Activated CD8-positive, alpha-beta memory T cell treated with anti-CD3 and anti-CD28 coated beads, Interleukin-2, amount 50 U/mL, for 1 hour (primary cell): Measurements from ENCODE around the gene SENP5.

Source experiments
- DNase-seq: peaks from one replicate; pipeline ENCODE4 v3.0.0-alpha.2; 2020; ENCODE audit errors: extremely low read depth

SENP5 gene

GRCh38 chr3:196967412-196968232, 99.9 kb downstream of the SENP5 start:
- DNase-seq: no peak

GRCh38 chr3:196968233-196969133, 100.8 kb downstream of the SENP5 start, which contains the start of gene PIGZ:
Gene PIGZ, minus strand, starts transcription at chr3:196968833. Its CDS starts 16,802 bp downstream, at chr3:196952031.
- no peak for DNase-seq

- DNase-seq: no peak
Observed at GRCh38 chr3:196969134-196969659, 101.5 kb downstream of the SENP5 start.

GRCh38 chr3:196969660-196970546, 102.2 kb downstream of the SENP5 start:
- DNase-seq: no peak

GRCh38 chr3:196970547-196971093, 102.9 kb downstream of the SENP5 start:
- DNase-seq: no peak

- DNase-seq: no peak
Observed at GRCh38 chr3:196971094-196971698, 103.5 kb downstream of the SENP5 start.

GRCh38 chr3:196974661-196975060, 106.9 kb downstream of the SENP5 start:
- DNase-seq: no peak

GRCh38 chr3:196975349-196975748, 107.6 kb downstream of the SENP5 start:
- DNase-seq: no peak

GRCh38 chr3:196976941-196977340, 109.2 kb downstream of the SENP5 start:
- DNase-seq: no peak

- no peak for DNase-seq
Observed at GRCh38 chr3:196979545-196979944, 111.8 kb downstream of the SENP5 start.

GRCh38 chr3:196981657-196982056, 113.9 kb downstream of the SENP5 start:
- no peak for DNase-seq

- no peak for DNase-seq
Observed at GRCh38 chr3:196983186-196983585, 115.5 kb downstream of the SENP5 start.
